ENCODE measurements around the gene DDX28.
"Not testable (repeated sequence)": the region's sequence is repeated elsewhere in the genome, so short reads cannot be mapped to it uniquely, and the experiment has no call there.

DDX28 gene

DNA sequence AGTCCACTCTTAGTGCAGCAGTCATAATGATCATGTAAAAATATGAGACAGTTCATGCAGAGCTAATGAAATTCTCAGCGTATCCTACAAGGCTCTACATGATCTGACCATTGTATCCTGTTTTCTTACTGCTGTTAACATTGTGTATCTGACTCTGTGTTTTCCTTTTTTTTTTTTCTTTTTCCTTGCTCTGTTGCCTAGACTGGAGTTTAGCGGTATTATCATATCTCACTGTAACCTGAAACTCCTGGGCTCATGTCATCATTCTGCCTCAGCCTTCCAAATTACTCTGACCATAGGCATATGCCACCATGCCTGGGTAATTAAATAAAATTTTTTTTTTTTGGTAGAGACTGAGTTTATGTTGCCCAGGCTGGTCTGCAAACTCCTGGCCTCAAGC is 12.2 kb upstream of the DDX28 start:
- no peak for DNase-seq

DNA sequence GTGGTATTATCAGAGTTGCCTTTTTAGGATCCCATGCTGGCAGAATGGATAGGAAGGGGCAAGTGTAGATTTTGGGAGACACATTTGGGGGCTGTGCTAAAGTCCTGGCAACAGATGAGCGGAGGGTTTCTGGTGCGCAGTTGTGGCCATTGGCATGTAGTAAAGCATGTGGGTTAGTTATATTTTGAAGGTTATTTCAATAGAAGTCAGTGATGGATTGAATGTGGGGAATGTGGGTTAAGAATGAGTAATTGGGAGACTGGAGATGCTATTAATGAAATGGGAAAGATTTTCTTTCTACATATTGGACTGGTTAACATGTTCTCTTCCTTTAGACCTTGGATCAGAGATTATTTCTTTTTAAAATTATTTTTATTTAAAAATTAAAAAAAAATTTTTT is 10.1 kb upstream of the DDX28 start:
- no peak for DNase-seq

DNA sequence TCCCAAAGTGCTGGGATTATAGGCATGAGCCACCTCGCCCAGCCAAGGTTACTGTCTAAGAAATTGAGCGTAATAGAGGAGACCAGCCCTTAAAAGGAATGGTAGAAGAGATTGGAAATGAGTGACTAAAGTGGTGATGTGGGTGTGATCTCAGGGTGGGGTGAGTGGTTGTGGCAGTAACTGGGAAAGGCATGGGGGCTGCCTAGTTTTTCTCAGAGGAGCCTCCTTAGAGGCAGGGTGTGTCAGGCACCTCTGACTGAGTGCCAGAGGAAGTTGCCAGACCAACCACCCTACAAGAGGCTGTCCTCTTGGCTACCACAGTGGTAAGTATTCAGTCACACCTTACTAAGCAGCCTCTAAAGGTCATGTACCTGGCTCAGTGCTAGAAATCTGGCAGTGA is 8.9 kb upstream of the DDX28 start:
- DNase-seq = no peak

DNA sequence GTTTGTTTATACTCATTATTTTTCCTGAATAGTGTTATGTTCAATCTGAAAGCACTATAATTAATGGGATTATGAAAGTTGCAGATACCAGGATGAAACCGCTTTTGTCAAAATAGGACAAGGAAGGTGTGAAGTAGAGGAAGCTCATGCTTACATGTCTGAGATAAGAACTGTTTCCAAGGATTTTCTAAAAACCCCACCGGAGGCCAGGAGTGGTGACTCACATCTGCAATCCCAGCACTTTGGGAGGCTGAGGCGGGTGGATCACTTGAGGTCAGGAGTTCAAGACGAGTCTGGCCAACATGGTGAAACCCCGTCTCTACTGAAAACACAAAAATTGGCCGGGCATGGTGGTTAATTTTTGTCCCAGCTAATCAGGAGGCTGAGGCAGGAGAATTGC is 7.1 kb upstream of the DDX28 start:
- DNase-seq = not testable (repeated sequence)

DNA sequence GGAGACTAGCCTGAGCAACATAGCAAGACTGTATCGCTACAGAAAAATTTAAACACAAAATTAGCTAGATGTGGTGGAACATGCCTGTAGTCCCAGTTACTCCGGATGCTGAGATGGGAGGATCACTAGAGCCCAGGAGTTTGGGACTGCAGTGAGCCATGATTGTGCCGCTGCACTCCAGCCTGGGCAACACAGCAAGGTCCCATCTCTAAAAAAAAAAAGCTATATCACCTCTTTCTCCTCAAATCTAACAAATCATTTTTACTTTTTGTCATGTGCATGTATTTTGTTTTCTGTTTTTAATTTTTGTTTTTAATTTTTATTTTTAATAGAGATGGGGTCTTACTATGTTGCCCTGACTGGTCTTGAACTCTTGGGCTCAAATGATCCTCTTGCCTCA is 6.0 kb upstream of the DDX28 start:
- DNase-seq = no peak

DNA sequence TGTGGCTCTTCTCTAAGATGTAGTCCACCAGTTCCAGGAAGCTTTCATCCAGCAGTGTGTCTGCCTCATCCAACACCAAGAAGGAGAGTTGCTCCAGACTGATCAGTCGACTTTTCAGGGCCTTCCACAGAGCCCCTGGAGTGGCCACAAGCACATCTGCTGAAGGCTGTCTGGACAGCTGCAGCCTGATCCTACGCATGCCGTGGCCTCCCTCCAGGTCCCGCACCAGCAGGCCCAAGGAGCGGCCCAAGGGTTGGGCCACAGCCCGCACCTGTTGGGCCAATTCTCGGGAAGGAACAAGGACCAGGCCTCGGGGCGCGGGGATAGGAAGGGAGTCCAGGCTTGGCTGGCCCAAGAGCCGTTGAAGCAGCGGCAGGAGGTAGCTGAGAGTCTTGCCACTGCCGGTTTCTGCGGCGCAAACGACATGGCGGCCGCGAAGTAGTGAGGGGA is 729 bp downstream of the DDX28 start:
- DNase-seq = no peak

DNA sequence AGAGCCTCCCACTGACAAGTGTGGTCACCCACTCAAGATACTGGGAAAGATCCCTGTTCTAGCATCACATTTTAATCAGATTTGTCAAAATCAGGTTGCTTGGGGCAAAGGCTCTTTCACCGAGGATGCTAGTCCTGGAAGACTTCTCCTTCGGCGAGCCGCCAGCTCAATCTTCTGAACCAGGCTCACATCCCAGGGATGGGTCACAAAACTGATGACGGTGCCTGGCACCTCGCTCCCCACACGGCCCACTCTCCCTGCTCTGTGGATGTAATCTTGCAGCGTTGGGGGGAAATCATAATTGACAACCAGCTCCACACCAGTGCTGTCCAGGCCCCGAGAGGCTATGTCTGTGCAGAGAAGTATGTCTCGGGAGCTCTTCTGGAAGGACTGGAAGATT is 1.5 kb downstream of the DDX28 start:
- DNase-seq = no peak

DNA sequence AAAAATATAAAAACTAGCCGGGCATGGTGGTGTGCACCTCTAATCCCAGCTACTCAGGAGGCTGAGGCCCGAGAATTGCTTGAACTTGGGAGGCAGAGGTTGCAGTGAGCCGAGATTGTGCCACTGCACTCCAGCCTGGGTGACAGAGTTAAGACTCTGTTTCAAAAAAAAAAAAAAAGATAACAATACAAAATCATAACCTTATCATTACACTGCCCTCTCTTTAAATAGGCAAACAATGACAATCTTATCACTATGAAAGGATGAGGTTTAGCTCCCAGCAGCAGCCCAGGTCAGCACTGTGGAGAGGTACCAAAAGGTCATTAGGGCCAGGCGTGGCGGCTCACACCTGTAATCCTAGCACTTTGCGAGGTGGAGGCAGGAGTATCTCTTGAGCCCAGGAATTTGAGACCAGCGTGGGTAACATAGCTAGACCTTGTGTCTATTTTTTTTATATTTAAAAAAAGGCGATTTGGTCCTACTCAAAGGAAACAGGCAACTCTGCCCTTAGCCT is 3.8 kb downstream of the DDX28 start:
- no peak for DNase-seq

DNA sequence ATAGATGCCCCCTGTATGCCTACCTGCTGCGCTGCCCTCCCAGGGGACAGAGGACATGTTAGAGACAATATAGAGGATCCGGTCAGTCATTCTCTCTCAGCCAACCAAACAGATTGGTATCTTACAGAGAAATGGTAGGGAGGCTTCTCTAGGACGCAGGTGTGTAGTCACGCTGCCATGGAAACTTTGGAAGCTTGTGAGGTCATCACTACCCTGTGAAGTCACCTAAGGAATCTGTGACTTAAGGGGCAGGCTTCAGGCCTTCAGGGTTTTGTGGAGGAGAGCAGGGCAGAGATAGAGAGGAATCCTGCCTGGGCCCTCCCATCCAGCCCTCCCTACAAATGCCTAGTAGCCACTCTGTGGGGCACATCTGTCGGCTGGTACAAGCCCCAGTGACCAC is 7.4 kb downstream of the DDX28 start, which contains the start of gene DPEP2NB:
Gene DPEP2NB (minus strand): TSS at position 231 of the 400 bp plus-strand sequence. CDS start 141 bp downstream, at position 90.
- no peak for DNase-seq

DNA sequence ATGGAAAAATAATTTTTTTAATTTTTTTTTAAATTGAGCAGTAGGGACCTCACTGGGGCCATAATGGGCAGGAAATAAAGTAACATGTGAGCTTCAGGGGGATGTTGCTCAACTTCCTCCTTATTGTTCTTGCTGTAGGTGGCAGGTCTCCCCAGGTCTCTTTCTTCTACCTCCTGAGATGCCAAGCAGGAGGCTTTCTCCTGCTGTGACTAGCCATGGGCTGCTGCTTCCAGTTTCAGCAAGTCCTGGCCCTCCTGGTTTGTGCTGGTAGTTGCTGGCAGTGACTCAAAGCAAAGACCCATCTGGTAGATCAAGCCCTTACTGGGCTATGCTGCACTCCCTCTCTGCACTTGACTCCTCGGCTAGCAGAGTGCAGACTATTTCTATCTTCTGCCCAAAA is 9.6 kb downstream of the DDX28 start:
- DNase-seq = no peak

DNA sequence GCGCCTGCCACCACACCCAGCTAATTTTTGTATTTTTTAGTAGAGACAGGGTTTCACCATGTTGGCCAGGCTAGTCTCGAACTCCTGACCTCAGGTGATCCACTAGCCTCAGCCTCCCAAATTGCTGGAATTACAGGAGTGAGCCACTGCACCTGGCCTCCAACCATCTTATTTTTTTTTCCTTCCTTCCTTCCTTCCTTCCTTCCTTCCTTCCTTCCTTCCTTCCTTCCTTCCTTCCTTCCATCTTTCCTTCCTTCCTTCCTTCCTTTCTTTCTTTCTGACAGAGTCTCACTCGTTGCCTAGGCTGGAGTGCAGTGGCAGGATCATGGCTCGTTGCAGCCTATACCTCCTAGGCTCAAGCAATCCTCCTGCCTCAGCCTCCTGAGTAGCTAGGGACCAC is 13.2 kb downstream of the DDX28 start:
- not testable (repeated sequence) for DNase-seq

DNA sequence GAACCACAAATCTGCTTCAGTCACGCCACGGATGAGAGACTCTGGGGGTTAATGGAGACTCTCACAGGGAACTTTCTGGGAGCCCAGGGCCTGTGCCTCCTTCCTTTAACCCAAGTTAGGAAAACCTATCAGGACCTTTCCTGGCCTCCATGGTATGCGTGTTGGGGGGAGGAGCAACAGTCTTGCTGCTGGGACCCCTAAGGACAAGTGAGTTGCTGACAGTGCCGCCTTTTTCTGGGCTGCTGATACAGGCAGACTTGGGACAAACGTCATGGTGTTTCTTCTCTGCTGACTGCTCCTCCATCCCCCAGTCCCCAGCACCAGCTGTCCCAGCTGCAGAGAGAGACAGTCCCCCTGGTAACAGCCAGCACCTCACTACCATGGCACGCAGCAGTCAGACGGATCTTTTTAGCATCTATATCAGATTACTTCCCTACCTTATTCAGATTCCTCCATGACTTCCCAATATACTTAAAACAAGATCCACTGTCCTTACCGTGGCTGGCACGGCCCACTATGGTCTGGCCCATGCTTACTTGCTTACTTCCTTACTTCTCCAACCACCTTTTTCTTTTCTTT is 13.8 kb downstream of the DDX28 start:
- DNase-seq = no peak

DNA sequence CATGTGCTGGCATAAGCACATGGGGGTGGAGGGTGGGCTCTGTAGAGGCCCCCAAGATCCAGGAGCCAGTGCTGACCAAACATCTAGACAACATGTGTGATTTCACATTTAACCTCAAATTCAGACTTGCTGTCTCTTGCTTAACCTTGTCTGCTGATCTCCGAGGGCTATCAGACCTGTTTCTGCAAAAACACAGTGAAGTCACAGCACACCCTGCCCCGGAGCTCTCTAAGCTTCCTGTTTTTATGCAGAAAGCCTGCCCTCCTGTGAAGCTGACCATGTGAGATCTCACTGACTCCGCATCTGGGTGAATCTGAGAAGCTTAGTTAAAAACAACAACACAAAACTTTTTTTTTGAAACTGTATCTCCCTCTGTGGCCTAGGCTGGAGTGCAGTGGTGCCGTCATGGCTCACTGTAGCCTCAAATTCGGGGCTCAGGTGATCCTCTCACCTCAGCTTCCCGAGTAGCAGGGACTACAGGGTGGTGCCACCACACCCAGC is 17.2 kb downstream of the DDX28 start:
- DNase-seq = peak; percentile 69

DNA sequence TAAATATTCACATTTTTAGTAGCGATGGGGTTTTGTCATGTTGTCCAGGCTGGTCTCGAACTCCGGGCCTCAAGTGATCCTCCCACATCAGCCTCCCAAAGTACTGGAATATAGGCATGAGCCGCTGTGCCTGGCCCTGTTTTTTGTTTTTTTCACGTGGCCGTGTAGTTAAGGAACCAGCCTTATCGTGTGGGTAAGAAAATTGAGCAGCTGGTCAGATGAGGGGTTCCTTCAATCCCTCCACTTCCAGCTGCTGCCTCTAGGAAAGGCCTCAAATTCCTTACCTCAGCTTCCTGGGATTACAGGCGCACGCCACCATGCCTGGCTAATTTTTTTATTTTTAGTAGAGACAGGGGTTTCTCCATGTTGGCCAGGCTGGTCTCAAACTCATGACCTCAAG is 17.8 kb downstream of the DDX28 start:
- no peak for DNase-seq

DNA sequence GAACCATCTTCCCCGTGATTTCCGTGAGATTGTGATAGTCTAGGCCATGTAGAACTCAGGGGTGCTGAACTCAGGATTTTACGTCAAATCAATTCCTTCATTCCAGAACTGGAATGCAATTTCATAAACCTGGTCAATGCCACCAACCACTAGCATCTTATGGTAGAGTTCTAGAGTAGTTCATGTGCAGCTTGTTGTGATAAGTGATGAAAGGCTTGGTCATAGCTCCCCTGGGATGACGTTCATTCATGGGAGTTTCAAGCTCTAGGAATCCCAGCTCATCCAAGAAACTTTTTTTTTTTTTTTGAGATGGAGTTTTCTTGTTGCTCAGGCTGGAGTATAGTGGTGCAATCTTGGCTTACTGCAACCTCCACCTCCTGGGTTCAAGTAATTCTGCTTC is 20.0 kb downstream of the DDX28 start:
- no peak for DNase-seq

DNA sequence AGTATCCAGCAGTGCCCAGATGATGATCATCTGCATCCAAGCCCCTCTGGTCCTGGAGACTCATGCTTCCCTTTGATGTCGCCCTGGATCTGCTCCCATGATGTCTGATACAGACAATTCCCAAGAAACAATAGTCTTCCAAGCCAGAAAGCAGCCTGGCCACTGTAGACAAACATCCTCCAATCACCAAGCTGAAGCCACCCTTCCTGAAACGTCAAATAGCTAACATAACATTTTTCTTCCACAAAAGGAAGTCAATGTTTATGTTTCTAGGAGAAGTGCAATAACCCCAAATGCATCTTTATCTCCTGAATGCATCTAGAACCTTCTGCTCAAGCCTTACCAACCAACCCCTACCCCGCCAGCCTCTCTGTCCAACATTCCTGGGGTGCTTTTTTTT is 22.6 kb downstream of the DDX28 start:
- no peak for DNase-seq

DNA sequence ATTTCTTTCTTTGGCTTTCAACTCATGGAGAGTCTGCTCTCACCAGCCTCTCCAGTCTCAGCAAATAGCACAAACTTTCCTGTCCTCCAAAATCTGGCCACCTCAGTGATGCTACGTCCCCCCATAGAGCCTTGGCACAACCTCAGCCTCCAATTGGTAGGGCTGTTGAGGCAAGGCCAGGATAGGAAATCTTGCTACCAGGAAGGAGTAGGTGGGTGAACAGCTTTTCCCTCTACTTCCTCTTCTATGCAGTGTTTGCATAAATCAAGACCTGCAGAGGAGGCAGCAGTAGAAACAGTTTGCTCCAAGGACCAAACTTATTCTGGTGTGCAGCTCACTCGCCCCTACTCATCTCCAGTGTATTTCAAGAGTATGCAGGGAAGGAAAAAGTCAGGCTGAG is 23.0 kb downstream of the DDX28 start:
- DNase-seq = no peak

DNA sequence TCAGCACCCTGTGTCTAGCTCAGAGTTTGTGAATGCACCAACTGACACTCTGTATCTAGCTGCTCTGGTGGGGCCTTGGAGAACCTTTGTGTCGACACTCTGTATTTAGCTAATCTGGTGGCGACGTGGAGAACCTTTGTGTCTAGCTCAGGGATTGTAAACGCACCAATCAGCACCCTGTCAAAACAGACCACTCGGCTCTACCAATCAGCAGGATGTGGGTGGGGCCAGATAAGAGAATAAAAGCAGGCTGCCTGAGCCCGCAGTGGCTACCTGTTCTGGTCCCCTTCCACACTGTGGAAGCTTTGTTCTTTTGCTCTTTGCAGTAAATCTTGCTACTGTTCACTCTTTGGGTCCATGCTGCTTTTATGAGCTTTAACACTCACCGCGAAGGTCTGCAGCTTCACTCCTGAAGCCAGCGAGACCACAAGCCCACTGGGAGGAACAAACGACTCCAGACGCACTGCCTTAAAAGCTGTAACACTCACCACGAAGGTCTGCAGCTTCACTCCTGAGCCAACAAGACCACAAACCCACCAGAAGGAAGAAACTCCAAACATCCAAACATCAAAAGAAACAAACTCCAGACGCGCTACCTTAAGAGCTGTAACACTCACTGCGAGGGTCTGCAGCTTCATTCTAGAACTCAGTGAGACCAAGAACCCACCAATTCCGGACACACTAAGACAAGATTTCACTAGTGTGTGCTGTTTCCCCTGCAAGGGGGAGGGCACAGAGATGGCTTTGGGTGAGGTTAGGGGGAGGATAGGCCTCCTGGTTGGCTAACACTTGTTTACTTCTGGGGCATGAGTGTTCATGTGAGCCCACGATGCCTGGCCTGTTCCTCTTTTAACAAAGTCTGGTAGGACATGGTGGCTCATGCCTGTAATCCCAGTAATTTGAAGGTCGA is 24.0 kb downstream of the DDX28 start, which contains the start of gene DPEP2:
Gene DPEP2 (minus strand): TSS at position 706 of the 910 bp plus-strand sequence. CDS start 6,272 bp downstream, outside the sequence.
- peak; percentile 76 for DNase-seq

DNA sequence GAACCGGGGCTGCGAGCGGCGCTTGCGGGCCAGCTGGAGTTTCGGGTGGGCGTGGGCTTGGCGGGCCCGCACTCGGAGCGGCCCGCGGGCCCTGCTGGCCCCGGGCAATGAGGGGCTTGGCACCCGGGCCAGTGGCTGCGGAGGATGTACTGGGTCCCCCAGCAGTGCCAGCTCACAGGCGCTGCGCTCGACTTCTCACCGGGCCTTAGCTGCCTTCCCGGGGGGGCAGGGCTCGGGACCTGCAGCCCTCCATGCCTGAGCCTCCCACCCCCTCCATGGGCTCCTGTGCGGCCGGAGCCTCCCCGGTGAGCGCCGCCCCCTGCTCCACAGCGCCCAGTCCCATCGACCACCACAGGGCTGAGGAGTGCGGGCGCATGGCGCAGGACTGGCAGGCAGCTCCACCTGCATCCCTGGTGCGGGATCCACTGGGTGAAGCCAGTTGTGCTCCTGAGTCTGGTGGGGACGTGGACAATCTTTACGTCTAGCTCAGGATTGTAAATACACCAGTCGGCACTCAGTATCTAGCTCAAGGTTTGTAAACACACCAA is 24.7 kb downstream of the DDX28 start:
- not testable (repeated sequence) for DNase-seq

DNA sequence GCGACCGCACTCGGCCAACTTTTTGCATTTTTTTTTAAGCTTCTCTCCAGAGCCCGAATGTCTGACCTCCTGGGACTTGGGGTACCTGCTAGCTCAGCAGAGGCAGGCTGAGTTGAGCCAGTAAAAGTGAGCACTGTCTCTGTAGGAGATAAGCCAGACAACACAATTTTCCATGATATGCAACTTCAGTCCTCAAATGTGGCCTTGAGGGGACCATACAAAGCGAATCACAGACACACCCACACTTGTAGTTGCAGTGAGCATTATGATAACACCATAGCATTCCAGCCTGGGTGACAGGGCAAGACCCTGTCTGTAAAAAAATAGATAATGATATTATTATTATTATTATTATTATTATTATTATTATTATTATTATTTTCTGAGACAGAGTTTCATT is 26.4 kb downstream of the DDX28 start:
- no peak for DNase-seq

DNA sequence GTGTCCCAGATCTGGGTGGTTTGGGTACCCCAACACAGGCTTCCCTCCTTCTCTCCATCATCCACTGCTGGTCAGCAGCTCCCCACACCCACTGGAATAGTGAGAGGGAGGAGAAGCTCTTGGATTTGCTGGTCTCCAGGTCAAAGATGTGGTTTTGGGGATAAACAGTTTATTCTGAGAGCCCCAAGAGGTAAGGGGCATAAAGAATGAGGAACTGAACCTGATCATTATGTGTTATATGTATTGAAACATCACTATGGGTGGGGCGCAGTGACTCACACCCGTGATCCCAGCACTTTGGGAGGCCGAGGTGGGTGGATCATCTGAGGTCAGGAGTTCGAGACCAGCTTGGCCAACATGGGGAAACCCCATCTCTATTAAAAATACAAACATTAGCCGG is 27.6 kb downstream of the DDX28 start:
- peak; percentile 69 for DNase-seq

DNA sequence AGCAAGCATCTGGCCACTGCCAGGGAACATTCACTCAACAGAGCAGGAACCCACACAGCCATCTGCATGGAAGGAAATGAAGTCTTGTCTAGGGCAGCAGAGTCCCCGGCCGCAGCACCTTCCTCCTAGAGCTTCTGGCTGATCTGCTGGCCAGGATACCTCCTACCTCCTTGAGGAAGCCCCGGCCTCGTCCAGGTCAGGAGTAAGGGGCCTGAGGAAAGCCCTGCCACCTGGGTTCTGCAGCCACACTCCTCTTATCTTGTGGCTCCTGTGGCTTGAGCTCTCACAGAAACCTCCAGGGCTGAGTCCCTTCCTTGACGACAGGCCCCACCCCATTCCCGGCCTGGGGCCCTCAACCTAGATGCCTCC is 29.0 kb downstream of the DDX28 start:
- DNase-seq = not testable (repeated sequence)

DNA sequence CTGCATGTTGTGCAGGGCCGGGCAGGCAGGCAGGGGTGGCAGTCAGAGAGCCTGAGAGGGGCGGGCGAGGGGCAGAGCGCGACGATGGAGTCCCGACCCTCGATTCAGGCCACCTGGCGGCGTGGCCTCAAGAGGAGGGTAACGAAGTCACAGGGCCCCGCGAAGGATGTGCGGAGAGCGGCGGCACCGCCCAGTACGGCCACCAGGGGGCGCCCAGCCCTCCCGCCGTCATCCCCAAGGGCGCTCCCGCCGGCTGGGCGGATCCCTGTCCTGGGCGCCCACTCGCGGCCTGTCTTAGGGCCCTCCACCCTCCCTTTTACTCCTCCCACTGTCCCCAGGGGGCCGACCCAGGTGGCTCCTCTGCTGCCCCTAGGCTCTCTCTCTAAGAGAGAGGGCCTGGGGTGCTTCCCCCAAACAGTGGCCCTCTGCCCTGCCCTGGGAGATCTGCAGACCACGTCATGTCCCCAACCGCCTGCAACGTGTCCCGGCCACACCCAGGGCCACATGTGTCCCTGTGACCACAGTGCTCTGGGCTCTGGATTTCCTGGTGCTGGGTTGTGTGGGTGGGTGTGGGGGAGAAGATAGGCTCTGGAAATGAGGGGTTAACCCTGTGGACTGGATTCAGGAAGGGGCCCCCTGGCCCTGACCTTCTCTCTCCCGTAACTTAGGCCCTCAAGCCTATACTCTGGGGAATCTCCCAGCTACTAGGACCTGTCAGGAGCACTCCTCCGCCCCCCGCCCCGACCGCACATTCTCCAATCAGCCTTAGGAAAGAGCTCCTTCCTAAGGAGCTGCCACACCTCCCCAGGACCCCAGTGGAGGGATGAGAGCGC is 29.6 kb downstream of the DDX28 start:
- peak; percentile 94 for DNase-seq
